GM23338 (cell line): ENCODE data around the gene SLC12A7. TPM values are rescaled to one million over a fixed set of nuclear protein-coding genes. Genes with fewer than 3 reads are reported as not detected.
A peak's percentile ranks its signal among the peaks of the same experiment; 100 is the strongest.

Experiments
- ATAC-seq: fragments of 200-7000 bp; cut with Tn5 transposase; 3 replicates; pipeline ENCODE4 v1.9.1; 2020
- DNase-seq: peaks from one replicate; pipeline ENCODE4 v3.0.0-alpha.2; 2015; ENCODE audit warnings: low spot score
- H2AFZ ChIP-seq: fragments of 200-600 bp; sonication (generic); 2 replicates; pipeline ENCODE4 v1.8.0; 2016; ENCODE audit warnings: antibody characterized with exemption, mild to moderate bottlenecking, moderate library complexity
- H3F3A ChIP-seq: fragments of 200-600 bp; sonication (generic); replicated peaks from 2 replicates; pipeline ENCODE4 v1.8.0; 2017; ENCODE audit warnings: antibody characterized with exemption, mixed run types, low read depth
- H3K27ac ChIP-seq: fragments of 200-600 bp; sonication (generic); 2 replicates; pipeline ENCODE4 v1.6.1; 2016; ENCODE audit warnings: low read depth
- H3K27me3 ChIP-seq: fragments of 200-600 bp; sonication (generic); 2 replicates; pipeline ENCODE4 v1.8.0; 2016; ENCODE audit warnings: mild to moderate bottlenecking, mixed run types, moderate library complexity; ENCODE audit not compliant: insufficient read depth
- H3K36me3 ChIP-seq: fragments of 200-600 bp; sonication (generic); 2 replicates; pipeline ENCODE4 v1.8.0; 2016; ENCODE audit warnings: mild to moderate bottlenecking; ENCODE audit not compliant: insufficient read depth
- H3K4me1 ChIP-seq: fragments of 200-600 bp; sonication (generic); 2 replicates; pipeline ENCODE4 v1.8.0; 2016; ENCODE audit warnings: mild to moderate bottlenecking, moderate library complexity; ENCODE audit not compliant: insufficient read depth
- H3K4me2 ChIP-seq: fragments of 200-600 bp; sonication (generic); 2 replicates; pipeline ENCODE4 v1.7.1; 2017; ENCODE audit warnings: mixed run types
- H3K4me3 ChIP-seq: fragments of 200-600 bp; sonication (generic); 2 replicates; pipeline ENCODE4 v1.6.1; 2016; ENCODE audit warnings: mixed run types
- H3K79me2 ChIP-seq: fragments of 200-600 bp; sonication (generic); replicated peaks from 2 replicates; pipeline ENCODE4 v1.8.0; 2017; ENCODE audit warnings: mild to moderate bottlenecking; ENCODE audit not compliant: insufficient read depth
- H3K9me2 ChIP-seq: fragments of 200-600 bp; sonication (generic); 2 replicates; pipeline ENCODE4 v1.8.0; 2017; ENCODE audit not compliant: insufficient read depth
- H4K20me1 ChIP-seq: fragments of 200-600 bp; sonication (generic); replicated peaks from 2 replicates; pipeline ENCODE4 v1.8.0; 2017; ENCODE audit warnings: mild to moderate bottlenecking; ENCODE audit not compliant: insufficient read depth
- H3K27ac Mint-ChIP-seq: 2 replicates; pipeline ENCODE4 v1.8.0; 2020; ENCODE audit warnings: inconsistent platforms, mild to moderate bottlenecking, moderate library complexity, mixed read lengths
- H3K27me3 Mint-ChIP-seq: 3 replicates; pipeline ENCODE4 v1.8.0; 2022; ENCODE audit warnings: low read depth, mild to moderate bottlenecking, moderate library complexity, mixed read lengths, inconsistent platforms; ENCODE audit not compliant: insufficient read depth, poor library complexity
- H3K36me3 Mint-ChIP-seq: 3 replicates; pipeline ENCODE4 v1.8.0; 2021; ENCODE audit warnings: low read depth, mild to moderate bottlenecking, inconsistent platforms, moderate library complexity, mixed read lengths
- H3K4me1 Mint-ChIP-seq: 3 replicates; pipeline ENCODE4 v1.8.0; 2020; ENCODE audit warnings: mild to moderate bottlenecking, inconsistent platforms, mixed read lengths
- H3K4me3 Mint-ChIP-seq: 3 replicates; pipeline ENCODE4 v1.8.0; 2021; ENCODE audit warnings: moderate library complexity, mild to moderate bottlenecking, inconsistent platforms, mixed read lengths
- H3K9me3 Mint-ChIP-seq: 3 replicates; pipeline ENCODE4 v1.8.0; 2020; ENCODE audit warnings: moderate library complexity, mild to moderate bottlenecking, inconsistent platforms, mixed read lengths
- CREB1 ChIP-seq: fragments of 250-450 bp; sonication (Bioruptor Pico); IDR thresholded peaks from 2 replicates; pipeline ENCODE4 v1.5.0; 2020; ENCODE audit warnings: low read depth, mild to moderate bottlenecking, moderate library complexity
- CTCF ChIP-seq, 2 experiments: fragments of 200-600 bp in 1 of 2; sonication (generic) in 1 of 2; conservative IDR thresholded peaks; 2 replicates each; pipeline versions ENCODE4 v1.5.1 to v1.6.1; 2016 to 2017; ENCODE audit warnings: antibody characterized with exemption in 2 of 2, low read depth in 2 of 2, mild to moderate bottlenecking in 2 of 2, moderate library complexity in 1 of 2
- ETS1 ChIP-seq: IDR thresholded peaks from 2 replicates; pipeline ENCODE4 v1.6.1; 2016; ENCODE audit warnings: antibody characterized with exemption
- EZH2 ChIP-seq: fragments of 200-600 bp; sonication (generic); IDR thresholded peaks from one replicate; pipeline ENCODE4 v1.8.0; 2017; ENCODE audit warnings: antibody characterized with exemption, mild to moderate bottlenecking, low read depth; ENCODE audit not compliant: unreplicated experiment
- EZH2phosphoT487 ChIP-seq: fragments of 200-600 bp; sonication (generic); IDR thresholded peaks from one replicate; pipeline ENCODE4 v1.8.1; 2018; ENCODE audit warnings: antibody characterized with exemption; ENCODE audit not compliant: unreplicated experiment
- JUNB ChIP-seq: IDR thresholded peaks from one replicate; pipeline ENCODE4 v1.6.1; 2016; ENCODE audit warnings: antibody characterized with exemption; ENCODE audit not compliant: unreplicated experiment
- NANOG ChIP-seq: IDR thresholded peaks from 2 replicates; pipeline ENCODE4 v1.6.1; 2016; ENCODE audit warnings: antibody characterized with exemption, borderline replicate concordance
- POLR2AphosphoS5 ChIP-seq: IDR thresholded peaks from 2 replicates; pipeline ENCODE4 v1.6.1; 2016; ENCODE audit warnings: antibody characterized with exemption, low read depth
- STAT1 ChIP-seq: IDR thresholded peaks from one replicate; pipeline ENCODE4 v1.6.1; 2016; ENCODE audit warnings: antibody characterized with exemption; ENCODE audit not compliant: unreplicated experiment
- ZNF114 ChIP-seq: fragments of 250-450 bp; sonication (Bioruptor Pico); IDR thresholded peaks from 2 replicates; pipeline ENCODE4 v1.5.0; 2020; ENCODE audit warnings: mild to moderate bottlenecking, moderate library complexity
- ZNF331 ChIP-seq: fragments of 250-450 bp; sonication (Bioruptor Pico); IDR thresholded peaks from 2 replicates; pipeline ENCODE4 v1.5.0; 2020; ENCODE audit warnings: low read depth, mild to moderate bottlenecking, moderate library complexity
- polyA plus RNA-seq: library from polyadenylated mRNA; unstranded; fragments of >200 nt; fragmentation: Nextera tagmentation; extraction: Ambion mirVana; gene quantifications from 2 replicates; pipeline ENCODE4 v1.2.1, GENCODE V29; 2016
- total RNA-seq: library from RNA; depleted of rRNA; stranded (reverse); fragments of >200 nt; shearing (Covaris generic); gene quantifications from 2 replicates; pipeline ENCODE4 v1.2.3, GENCODE V29; 2014

The SLC12A7 gene
- total and polyA plus RNA-seq, 2 experiments from 2014 or later: 7.4 to 32.2 TPM

GRCh38 chr5:1020452-1020961 lies 91.4 kb downstream of the SLC12A7 start:
- Histone ChIP-seq H3F3A (no peaks in the 10 kb centered on the region; the same call in 1 of the 2 replicates), H3K4me3 (no peak overlapping the region), H3K4me1 (no peaks in the 10 kb centered on the region; the same call in 1 of the 2 replicates), H3K36me3 (no peaks in the 10 kb centered on the region), H4K20me1 (no peaks in the 10 kb centered on the region), H3K27ac (no peak overlapping the region), H3K79me2 (no peaks in the 10 kb centered on the region), H3K9me2 (no peaks in the 10 kb centered on the region), H2AFZ (no peak overlapping the region), H3K27me3 (no peaks in the 10 kb centered on the region), H3K4me2 (no peak overlapping the region)
- ATAC-seq: peak; percentile 20
- no peaks in the 10 kb centered on the region; the same call in 2 of the 3 replicates for H3K36me3 Mint-ChIP-seq
- H3K27me3 Mint-ChIP-seq: peaks cover 8% of the 10 kb centered on the region
- DNase-seq: no peak
- no peaks in the 10 kb centered on the region for H3K9me3 Mint-ChIP-seq
- TF ChIP-seq ZNF331 (CRISPR knock-in tag) (no peak), CTCF (conservative IDR thresholded peaks at IDR 0.05; ENCODE audit: low read depth in 2 of 2) (no peak), JUNB (no peak)
- H3K27ac Mint-ChIP-seq: peak overlapping the region; percentile 10; the same call in 1 of the 2 replicates
- H3K4me3 Mint-ChIP-seq: no peak overlapping the region
- H3K4me1 Mint-ChIP-seq: peaks cover 12% of the 10 kb centered on the region

GRCh38 chr5:1019001-1019905 lies 92.6 kb downstream of the SLC12A7 start:
- no peak for DNase-seq
- 0 out of 2 replicates have a peak overlapping the region, but pooled peaks have one; percentile 36 for H3K27ac Mint-ChIP-seq
- H3K27me3 Mint-ChIP-seq: peaks cover 8% of the 10 kb centered on the region
- H3K36me3 Mint-ChIP-seq: no peaks in the 10 kb centered on the region; the same call in 2 of the 3 replicates
- Histone ChIP-seq H3F3A (no peaks in the 10 kb centered on the region; the same call in 1 of the 2 replicates), H3K4me1 (no peaks in the 10 kb centered on the region; the same call in 1 of the 2 replicates), H2AFZ (no peak overlapping the region), H3K27ac (no peak overlapping the region), H3K4me3 (no peak overlapping the region), H4K20me1 (no peaks in the 10 kb centered on the region), H3K9me2 (no peaks in the 10 kb centered on the region), H3K4me2 (no peak overlapping the region), H3K36me3 (no peaks in the 10 kb centered on the region), H3K79me2 (no peaks in the 10 kb centered on the region), H3K27me3 (no peaks in the 10 kb centered on the region)
- H3K4me3 Mint-ChIP-seq: no peak overlapping the region
- no peaks in the 10 kb centered on the region for H3K9me3 Mint-ChIP-seq
- peak; percentile 13; the same call in 2 of the 3 replicates for ATAC-seq
- H3K4me1 Mint-ChIP-seq: peaks cover 12% of the 10 kb centered on the region
- TF ChIP-seq CREB1 (no peak), POLR2AphosphoS5 (no peak), STAT1 (no peak), CTCF (conservative IDR thresholded peaks at IDR 0.05; ENCODE audit: low read depth in 2 of 2) (no peak), ZNF331 (CRISPR knock-in tag) (no peak), EZH2 (no peak), NANOG (no peak), ZNF114 (CRISPR knock-in tag) (no peak), ETS1 (no peak), EZH2phosphoT487 (no peak)
